Endometrial microvascular endothelial cells (primary cell): ENCODE measurements around the gene ADARB2. TPM values are rescaled to one million over a fixed set of nuclear protein-coding genes. Genes with fewer than 3 reads are reported as not detected.
"Not testable (repeated sequence)": the region's sequence is repeated elsewhere in the genome, so short reads cannot be mapped to it uniquely, and the experiment has no call there.

ENCODE experiments used
- in situ Hi-C: cut with HindIII; loops from 2 replicates; pipeline ENCODE4 v1.10.0; 2017; ENCODE audit warnings: low sequenced_read_pairs, low pct_unique_long_range_greater_than_20kb; ENCODE audit errors: inconsistent ontology term
- total RNA-seq: library from RNA; depleted of rRNA; stranded (reverse); fragments of >200 nt; gene quantifications from one replicate; pipeline ENCODE4 v1.2.3, GENCODE V29; 2015; ENCODE audit errors: inconsistent ontology term

ADARB2 gene
- total RNA-seq, 1 donor from 2014 or later, result not detected

DNA sequence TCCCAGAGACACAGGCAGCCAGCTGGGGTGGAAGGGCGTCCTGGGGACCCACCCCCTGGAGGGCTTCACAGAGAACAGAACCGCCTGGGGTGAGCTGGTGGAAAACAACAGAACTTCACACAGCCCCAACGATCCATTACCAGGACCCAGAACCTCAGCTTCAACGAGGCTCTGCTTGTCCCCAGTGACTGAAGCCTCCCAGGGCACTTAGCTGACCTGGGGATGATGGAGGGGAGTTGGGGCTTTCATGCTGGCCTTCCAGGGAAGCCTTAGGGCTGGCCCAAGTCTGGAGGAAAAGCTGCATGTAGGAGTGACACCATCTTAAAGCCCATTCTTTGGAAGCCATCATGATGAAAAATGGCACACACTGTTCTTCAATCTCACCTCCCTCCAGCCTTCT, 381.0 kb downstream of the ADARB2 start:
- in situ Hi-C loops, result no loop called here

DNA sequence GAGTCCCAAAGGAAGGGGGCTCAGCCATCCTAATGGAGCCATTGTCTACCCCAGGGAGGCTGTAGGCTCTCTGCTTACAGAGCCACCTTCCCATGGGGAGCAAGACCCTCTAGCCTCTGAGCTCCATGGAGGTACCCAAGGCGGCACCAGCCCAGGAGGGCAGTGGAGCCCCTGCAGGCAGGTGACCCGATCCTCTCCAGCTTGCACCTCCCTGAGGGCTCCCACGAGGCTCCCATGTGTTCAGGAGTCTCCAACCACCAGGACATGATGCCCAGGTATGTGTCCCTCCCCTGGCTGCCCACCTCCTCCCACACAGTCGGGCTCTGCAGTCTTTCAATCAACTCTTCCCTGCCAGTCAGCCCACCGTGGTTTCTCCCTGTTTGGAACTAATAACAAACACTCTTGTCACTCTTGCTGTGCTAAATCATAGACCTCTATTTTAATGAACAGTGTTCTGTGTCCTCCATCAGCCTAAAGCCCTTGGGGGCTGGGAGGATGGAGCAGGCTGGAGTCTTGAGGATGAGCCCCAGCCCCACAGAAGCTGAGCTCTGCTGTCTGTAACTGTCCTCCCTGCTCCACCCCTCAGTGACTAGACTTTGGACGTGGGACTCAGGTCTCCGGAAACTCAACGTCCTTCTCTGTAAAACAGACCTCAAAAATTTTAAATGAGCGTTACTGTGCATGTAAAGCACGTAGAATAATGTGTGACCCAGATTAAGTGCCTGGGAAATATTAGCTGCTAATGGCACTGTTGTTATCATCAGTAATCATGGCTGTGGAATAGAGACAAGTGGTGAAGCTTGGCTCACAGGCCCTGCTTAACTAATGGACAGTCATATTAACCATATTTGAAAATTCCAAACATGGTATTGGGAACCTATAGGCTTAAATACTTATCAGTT, 382.3 kb downstream of the ADARB2 start:
- in situ Hi-C loops, result no loop called here

GRCh38 chr10:1352296-1352695, 385.0 kb downstream of the ADARB2 start:
- in situ Hi-C loops, result not testable (repeated sequence)

DNA sequence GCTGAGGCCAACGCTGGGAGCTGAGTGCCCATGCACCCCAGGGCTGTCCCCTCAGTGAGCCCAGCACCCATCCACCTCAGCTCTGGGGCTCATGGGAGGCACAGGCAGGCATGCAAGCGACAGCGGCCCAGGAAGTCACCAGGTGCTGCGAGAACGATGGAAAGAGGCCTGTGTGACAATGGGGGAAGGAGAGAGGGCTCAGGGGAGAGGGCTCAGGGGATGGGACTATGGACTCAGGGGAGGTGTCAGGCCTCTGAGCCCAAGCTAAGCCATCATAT, 388.6 kb downstream of the ADARB2 start:
- in situ Hi-C loops, result no loop called here

DNA sequence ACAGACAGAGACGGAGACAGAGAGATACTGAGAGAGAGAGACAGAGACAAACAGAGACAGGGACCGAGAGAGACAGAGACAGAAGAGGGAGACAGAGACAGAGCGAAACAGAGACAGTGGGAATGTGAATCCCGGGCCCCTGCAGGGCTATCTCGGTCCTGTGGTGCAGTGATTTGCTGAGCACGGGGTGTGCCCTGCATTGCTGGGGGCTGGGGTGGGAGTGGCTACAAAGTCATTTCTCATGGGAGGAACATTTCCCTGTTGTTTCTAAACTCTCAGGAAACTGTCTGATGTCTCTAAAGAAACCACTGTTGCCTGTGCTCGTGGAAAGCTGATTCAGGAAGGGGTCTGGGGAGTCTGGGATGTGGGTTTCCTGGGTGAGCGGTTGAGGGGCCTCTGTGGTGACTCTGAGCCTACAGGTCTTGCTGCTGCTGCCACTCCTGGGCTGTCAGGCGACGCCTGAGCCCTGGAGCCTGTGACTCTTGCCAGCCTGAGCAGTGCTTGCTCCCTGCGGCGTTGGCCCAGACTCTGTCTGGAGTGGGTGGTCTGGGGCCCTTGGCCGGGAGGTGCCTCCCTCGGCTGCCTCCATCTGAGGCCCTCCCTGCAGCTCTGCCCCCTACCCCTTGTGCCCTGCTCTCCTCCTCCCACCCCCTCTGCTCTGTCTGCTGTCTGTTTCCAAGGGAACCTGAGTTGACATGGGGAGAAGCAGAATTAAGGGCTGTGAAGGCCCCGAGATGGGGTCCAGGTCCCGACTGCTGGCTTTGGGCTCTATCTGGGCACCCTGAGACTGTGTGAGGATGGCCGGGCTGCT, 389.2 kb downstream of the ADARB2 start:
- in situ Hi-C loops, result no loop called here

- in situ Hi-C loops, result no loop called here
Observed at GRCh38 chr10:1347525-1347924, 389.8 kb downstream of the ADARB2 start.

- in situ Hi-C loops, result no loop called here
Observed at GRCh38 chr10:1346201-1346600, 391.1 kb downstream of the ADARB2 start.

GRCh38 chr10:1345368-1345767, 392.0 kb downstream of the ADARB2 start:
- in situ Hi-C loops, result no loop called here

GRCh38 chr10:1344846-1345245, 392.5 kb downstream of the ADARB2 start:
- in situ Hi-C loops, result no loop called here

- in situ Hi-C loops, result no loop called here
Observed at GRCh38 chr10:1344408-1344807, 392.9 kb downstream of the ADARB2 start.

DNA sequence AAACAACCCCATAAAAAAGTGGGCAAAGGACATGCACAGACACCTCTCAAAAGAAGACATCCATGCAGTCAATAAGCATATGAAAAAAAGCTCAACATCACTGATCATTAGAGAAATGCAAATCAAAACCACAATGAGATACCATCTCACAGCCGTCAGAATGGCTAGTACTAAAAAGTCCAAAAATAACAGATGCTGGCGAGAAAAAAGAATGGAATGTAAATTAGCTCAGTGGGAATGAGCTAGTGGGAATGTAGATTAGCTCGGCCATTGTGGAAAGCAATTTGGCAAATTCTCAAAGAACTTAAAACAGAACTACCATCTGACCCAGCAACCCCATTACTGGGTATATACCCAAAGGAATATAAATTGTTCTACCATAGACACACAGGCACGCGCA, 394.1 kb downstream of the ADARB2 start:
- in situ Hi-C loops, result no loop called here

- in situ Hi-C loops, result not testable (repeated sequence)
Observed at GRCh38 chr10:1341052-1341451, 396.3 kb downstream of the ADARB2 start.

DNA sequence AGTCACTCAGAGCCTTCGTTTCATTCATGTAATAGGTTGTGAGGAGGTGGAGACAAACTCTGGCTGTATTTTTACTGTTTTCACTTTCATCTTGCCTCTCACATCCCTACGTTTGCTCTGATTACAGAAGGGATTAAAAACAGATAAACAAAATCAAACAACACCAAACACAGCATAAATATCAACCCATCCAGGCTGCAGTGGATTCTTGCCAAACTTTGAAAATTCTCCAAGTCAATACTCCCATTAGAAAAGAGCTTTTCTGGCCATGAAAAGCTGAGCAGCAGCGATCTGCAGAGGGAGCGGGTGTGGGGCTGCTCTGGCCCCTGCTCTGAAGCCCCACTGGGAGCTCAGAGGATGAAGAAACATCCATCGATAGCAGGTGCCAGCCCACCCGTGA, 397.9 kb downstream of the ADARB2 start:
- in situ Hi-C loops, result no loop called here

DNA sequence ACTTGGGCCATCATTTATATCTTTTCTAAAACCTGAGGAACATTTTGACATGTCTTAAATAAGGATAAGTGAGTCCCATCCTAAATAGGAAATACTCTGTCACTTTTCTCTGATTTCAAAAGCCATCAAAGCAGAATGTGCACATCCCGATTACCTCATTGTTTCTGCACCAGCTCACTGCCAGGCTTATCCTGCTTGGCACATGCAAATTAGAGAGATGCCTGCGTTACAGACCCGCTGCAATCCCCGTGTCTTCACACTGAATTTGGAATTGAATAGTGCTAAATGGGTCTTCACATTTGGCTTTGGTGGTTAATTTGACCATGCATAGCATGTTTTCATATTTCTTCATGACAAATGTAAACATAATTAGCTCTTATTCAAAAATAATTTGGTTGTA, 401.7 kb downstream of the ADARB2 start:
- in situ Hi-C loops, result no loop called here

DNA sequence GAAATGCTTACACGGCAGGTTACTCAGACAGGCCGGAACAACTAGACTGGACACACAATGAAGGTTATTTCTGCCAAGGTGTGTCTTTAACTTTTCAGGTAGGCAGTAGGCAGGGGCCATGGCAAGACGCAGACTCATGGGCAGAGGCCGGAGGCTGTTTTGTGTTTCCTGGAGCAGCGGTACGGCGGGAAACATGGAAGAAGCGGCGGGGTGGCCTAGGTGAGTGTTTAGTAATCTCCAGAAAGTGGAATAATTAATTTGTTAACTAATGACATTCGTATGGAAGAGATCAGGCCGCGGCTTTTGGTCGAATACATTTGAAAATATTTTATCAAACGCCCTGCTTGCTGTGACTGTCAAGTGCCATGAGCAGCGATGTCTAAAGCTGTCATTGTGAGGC, 403.3 kb downstream of the ADARB2 start:
- in situ Hi-C loops, result no loop called here

DNA sequence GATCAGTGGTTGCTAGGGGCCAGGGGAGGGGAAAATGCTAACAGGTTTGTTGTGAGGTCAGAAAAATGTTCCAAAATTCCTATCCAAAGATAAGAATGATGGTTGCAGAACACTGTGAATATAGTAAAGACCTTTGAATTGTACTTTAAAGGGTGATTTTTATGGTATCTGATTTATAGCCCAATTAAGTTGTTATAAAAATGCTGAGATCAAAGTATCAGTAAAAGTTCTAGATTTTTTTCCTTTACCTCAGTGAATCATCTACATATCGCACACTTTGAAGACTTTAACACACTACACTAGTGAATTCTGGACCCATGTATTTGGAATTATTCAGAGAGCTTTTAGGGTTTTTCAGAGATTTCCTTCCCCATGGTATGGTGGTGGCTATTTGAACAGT, 405.8 kb downstream of the ADARB2 start:
- in situ Hi-C loops, result no loop called here

- in situ Hi-C loops, result no loop called here
Observed at GRCh38 chr10:1329622-1330021, 407.7 kb downstream of the ADARB2 start.

DNA sequence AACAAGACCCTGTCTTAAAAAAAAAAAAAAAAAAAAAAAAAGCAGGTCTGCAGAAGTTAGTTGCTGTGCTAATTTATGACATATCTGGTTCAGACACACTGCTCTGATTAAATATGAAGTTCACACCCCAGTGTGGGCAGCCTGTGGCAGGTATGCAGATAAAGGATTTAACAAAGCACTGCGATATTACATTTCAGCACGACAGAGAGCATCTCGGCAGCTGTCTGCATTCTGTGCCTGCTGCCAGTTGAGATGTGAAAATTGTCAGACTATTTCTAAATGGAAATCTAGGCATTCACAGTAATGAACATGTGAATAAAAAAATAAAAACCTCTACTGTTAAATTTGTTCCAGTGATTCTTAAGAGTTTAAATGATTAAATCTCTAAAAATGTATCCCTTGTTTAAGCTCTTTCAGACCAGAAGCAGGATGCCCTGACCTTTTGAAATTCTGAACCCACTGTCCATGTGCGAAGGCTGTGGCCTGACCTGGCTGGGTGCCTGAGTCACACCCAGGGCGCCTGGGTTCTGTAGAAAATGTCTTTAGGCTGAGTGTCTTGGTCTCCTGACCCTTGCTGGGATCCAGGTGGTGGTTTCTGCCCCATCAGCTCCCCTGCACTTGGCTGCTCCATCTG, 408.2 kb downstream of the ADARB2 start:
- in situ Hi-C loops, result no loop called here

DNA sequence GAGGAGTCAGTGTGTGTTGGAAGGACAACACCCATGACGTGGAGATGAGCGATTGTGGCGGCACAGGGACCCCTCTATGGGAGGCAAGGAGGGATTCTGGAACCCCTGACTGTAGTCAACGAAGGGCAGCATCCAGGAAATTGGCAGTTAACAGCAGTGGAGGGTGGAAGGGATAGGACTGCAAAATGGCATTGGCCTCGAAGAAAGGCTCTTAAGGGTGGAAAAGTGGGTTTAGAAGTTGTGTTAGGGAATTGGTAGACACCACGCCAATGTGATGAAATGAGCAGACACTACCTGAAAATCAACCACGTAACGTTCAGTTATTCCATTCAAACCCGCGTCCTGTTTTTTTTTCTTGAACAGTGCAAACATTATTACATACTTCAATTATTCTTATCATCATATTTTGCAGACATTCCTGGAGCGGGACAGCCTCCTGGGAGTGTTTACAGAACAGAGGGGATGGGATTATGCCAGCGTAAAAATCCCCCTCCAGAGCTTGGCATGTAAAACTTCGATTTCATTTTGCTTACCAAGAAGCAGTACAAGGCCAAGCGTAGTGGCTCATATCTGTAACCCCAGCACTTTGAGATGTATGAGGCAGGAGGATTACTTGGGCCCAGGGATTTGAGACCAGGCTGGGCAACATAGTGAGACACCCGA, 409.0 kb downstream of the ADARB2 start:
- in situ Hi-C loops, result no loop called here
